ENCODE results near the gene SRGAP3.

DNA sequence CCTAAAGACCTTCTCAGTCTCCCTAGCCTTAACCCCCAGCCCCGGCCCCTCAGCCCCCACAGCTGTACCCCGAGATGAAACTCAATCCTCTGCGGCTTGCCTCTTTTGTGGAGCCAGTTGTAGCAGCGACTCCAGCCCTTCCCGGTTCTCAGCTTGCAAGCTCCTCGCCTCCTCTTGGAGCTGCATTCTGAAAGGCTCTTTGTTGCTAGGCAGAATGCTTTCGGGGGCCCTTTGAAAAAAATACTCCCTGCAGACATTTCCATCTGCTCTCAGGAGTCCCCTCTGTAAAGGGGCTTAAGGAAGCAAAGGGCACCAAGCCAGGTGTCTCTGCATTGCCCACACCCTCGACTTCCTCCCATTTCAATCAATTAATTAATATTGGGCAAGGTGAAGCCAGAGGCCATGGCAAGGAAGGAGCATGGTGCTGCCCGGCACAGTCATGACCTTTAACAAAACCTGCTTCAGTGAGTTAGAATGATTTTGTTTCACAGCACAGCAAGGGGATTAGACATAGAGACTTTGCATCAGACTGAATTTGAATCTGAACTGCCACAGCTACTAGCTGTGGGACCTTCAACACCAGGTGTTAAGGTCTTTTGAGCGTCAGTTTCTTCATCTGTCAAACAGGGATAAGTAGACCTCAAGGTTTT, 65.5 kb downstream of the SRGAP3 start:
- TF ChIP-seq EZH2 (IDR thresholded peaks at IDR 0.05; ENCODE audit: insufficient read depth, poor library complexity, severe bottlenecking) (no peak), EZH2phosphoT487 (IDR thresholded peaks at IDR 0.05; ENCODE audit: insufficient read depth, low read depth) (no peak)
